ENCODE data around the gene CEACAM21. TPM values are rescaled to one million over a fixed set of nuclear protein-coding genes. Genes with fewer than 3 reads are reported as not detected.

CEACAM21 gene
- total and polyA plus RNA-seq, 2 donors (not counting 1 experiment from before 2014, with no cell fraction given) = not detected

GRCh38 chr19:41604831-41605230 is 28.9 kb downstream of the CEACAM21 start:
- H3K4me2 ChIP-seq (ENCODE audit: extremely low read depth, insufficient read depth, low read length) = no peak overlapping the region
- no peak overlapping the region for H3K27ac ChIP-seq (ENCODE audit: insufficient read depth, low read length)
- no peak overlapping the region for H3K4me3 ChIP-seq (replicated peaks in 1 of 4; ENCODE audit: control extremely low read depth in 1 of 4, insufficient read depth in 1 of 4, low read depth in 3 of 4, low read length in 4 of 4)
- no peaks in the 10 kb centered on the region for H3K27me3 ChIP-seq (ENCODE audit: control insufficient read depth, insufficient read depth, low read length)
- TF ChIP-seq EZH2 (IDR thresholded peaks at IDR 0.05; ENCODE audit: low read length, missing control alignments) (no peak), CTCF (conservative IDR thresholded peaks at IDR 0.05 in 1 of 2, IDR thresholded peaks at IDR 0.05 in 1 of 2; ENCODE audit: low read depth in 1 of 2, low read length in 2 of 2) (no peak)
- no peaks in the 10 kb centered on the region for H3K4me1 ChIP-seq (ENCODE audit: control insufficient read depth, extremely low read depth, insufficient read depth, low read length)
- no peak for DNase-seq (ENCODE audit: low read depth in 2 of 2)
- H3K79me2 ChIP-seq (ENCODE audit: control insufficient read depth, insufficient read depth, low read length) = no peaks in the 10 kb centered on the region
- H3K9me3 ChIP-seq (ENCODE audit: control insufficient read depth, insufficient read depth, low read depth, low read length) = no peaks in the 10 kb centered on the region
- H4K20me1 ChIP-seq (ENCODE audit: control insufficient read depth, extremely low read depth, insufficient read depth, low read length) = no peaks in the 10 kb centered on the region
- H3K36me3 ChIP-seq (ENCODE audit: control insufficient read depth, insufficient read depth, low read length) = no peaks in the 10 kb centered on the region
- H2AFZ ChIP-seq (ENCODE audit: low read length) = no peak overlapping the region
- no peak overlapping the region for H3K9ac ChIP-seq (ENCODE audit: insufficient read depth, low read length)

- no peak for TF ChIP-seq EZH2 (IDR thresholded peaks at IDR 0.05; ENCODE audit: low read length, missing control alignments)
- TF ChIP-seq CTCF (conservative IDR thresholded peaks at IDR 0.05 in 1 of 2, IDR thresholded peaks at IDR 0.05 in 1 of 2; ENCODE audit: low read depth in 1 of 2, low read length in 2 of 2) = no peak
- H3K4me3 ChIP-seq (replicated peaks in 1 of 4; ENCODE audit: control extremely low read depth in 1 of 4, insufficient read depth in 1 of 4, low read depth in 3 of 4, low read length in 4 of 4) = no peak overlapping the region
- H3K9ac ChIP-seq (ENCODE audit: insufficient read depth, low read length) = no peak overlapping the region
- H3K9me3 ChIP-seq (ENCODE audit: control insufficient read depth, insufficient read depth, low read depth, low read length) = no peaks in the 10 kb centered on the region
- H3K27me3 ChIP-seq (ENCODE audit: control insufficient read depth, insufficient read depth, low read length) = no peaks in the 10 kb centered on the region
- no peak overlapping the region for H2AFZ ChIP-seq (ENCODE audit: low read length)
- no peak overlapping the region for H3K4me2 ChIP-seq (ENCODE audit: extremely low read depth, insufficient read depth, low read length)
- DNase-seq (ENCODE audit: low read depth in 2 of 2) = no peak
- H3K79me2 ChIP-seq (ENCODE audit: control insufficient read depth, insufficient read depth, low read length) = no peaks in the 10 kb centered on the region
- no peaks in the 10 kb centered on the region for H4K20me1 ChIP-seq (ENCODE audit: control insufficient read depth, extremely low read depth, insufficient read depth, low read length)
- H3K36me3 ChIP-seq (ENCODE audit: control insufficient read depth, insufficient read depth, low read length) = no peaks in the 10 kb centered on the region
- H3K27ac ChIP-seq (ENCODE audit: insufficient read depth, low read length) = no peak overlapping the region
- H3K4me1 ChIP-seq (ENCODE audit: control insufficient read depth, extremely low read depth, insufficient read depth, low read length) = no peaks in the 10 kb centered on the region
These were observed 30.4 kb downstream of the CEACAM21 start for GRCh38 chr19:41606215-41606837.

- Histone ChIP-seq H2AFZ (ENCODE audit: low read length) (no peak overlapping the region), H3K27me3 (ENCODE audit: control insufficient read depth, insufficient read depth, low read length) (no peaks in the 10 kb centered on the region), H3K27ac (ENCODE audit: insufficient read depth, low read length) (no peak overlapping the region), H3K9ac (ENCODE audit: insufficient read depth, low read length) (no peak overlapping the region), H3K9me3 (ENCODE audit: control insufficient read depth, insufficient read depth, low read depth, low read length) (no peaks in the 10 kb centered on the region), H3K4me3 (replicated peaks in 1 of 4; ENCODE audit: control extremely low read depth in 1 of 4, insufficient read depth in 1 of 4, low read depth in 3 of 4, low read length in 4 of 4) (no peak overlapping the region), H3K4me2 (ENCODE audit: extremely low read depth, insufficient read depth, low read length) (no peak overlapping the region), H4K20me1 (ENCODE audit: control insufficient read depth, extremely low read depth, insufficient read depth, low read length) (no peaks in the 10 kb centered on the region), H3K79me2 (ENCODE audit: control insufficient read depth, insufficient read depth, low read length) (no peaks in the 10 kb centered on the region), H3K4me1 (ENCODE audit: control insufficient read depth, extremely low read depth, insufficient read depth, low read length) (no peaks in the 10 kb centered on the region), H3K36me3 (ENCODE audit: control insufficient read depth, insufficient read depth, low read length) (no peaks in the 10 kb centered on the region)
- TF ChIP-seq EZH2 (IDR thresholded peaks at IDR 0.05; ENCODE audit: low read length, missing control alignments) (no peak), CTCF (conservative IDR thresholded peaks at IDR 0.05 in 1 of 2, IDR thresholded peaks at IDR 0.05 in 1 of 2; ENCODE audit: low read depth in 1 of 2, low read length in 2 of 2) (no peak)
- DNase-seq (ENCODE audit: low read depth in 2 of 2) = no peak
These were observed 31.7 kb downstream of the CEACAM21 start for GRCh38 chr19:41607668-41608067.
